ENCODE data around the gene KRT13. TPM values are rescaled to one million over a fixed set of nuclear protein-coding genes. Genes with fewer than 3 reads are reported as not detected.

Gene KRT13
- total and polyA plus RNA-seq, 2 donors (not counting 3 experiments of a cell fraction or from before 2014, with no cell fraction given) = not detected

- no peaks in the 10 kb centered on the region for H3K9me3 ChIP-seq (replicated peaks; ENCODE audit: control insufficient read depth, insufficient read depth, low read length)
- no TSS peak for BruUV-seq (replicated peaks)
- DNase-seq (ENCODE audit: low read depth, low spot score) = no peak
- no peak overlapping the region for H2AFZ ChIP-seq (ENCODE audit: low read depth, low read length)
- peaks cover 11% of the 10 kb centered on the region for H3K4me1 ChIP-seq (ENCODE audit: control insufficient read depth, extremely low read depth, insufficient read depth, low read length)
- FAIRE-seq = no peak
- no peaks in the 10 kb centered on the region for H3K27me3 ChIP-seq (ENCODE audit: control insufficient read depth in 2 of 2, insufficient read depth in 2 of 2, low read length in 2 of 2)
- intact Hi-C loops (cut with micrococcal nuclease) = no loop called here
- H3K79me2 ChIP-seq (ENCODE audit: control insufficient read depth, insufficient read depth, low read length) = no peaks in the 10 kb centered on the region
- CTCF ChIA-PET = interaction anchor here (1.2 to 4.1 kb wide), 2 partner anchors 32 to 149 kb away, joined by 4 to 24 read pairs; no protein-coding TSS in a partner anchor
- H3K4me2 ChIP-seq (ENCODE audit: insufficient read depth, low read length) = no peak overlapping the region
- no peak for TF ChIP-seq CTCF (IDR thresholded peaks at IDR 0.05; ENCODE audit: extremely low read depth in 1 of 2, insufficient read depth in 1 of 2, low read depth in 1 of 2, low read length in 2 of 2)
- no peak for TF ChIP-seq POLR2A (IDR thresholded peaks at IDR 0.05; ENCODE audit: low read depth, low read length)
- no peak for TF ChIP-seq MYC (IDR thresholded peaks at IDR 0.05; ENCODE audit: low read depth, low read length)
- TF ChIP-seq JUN (IDR thresholded peaks at IDR 0.05; ENCODE audit: borderline replicate concordance, insufficient read depth, insufficient read length, low read depth) = no peak
- no peaks in the 10 kb centered on the region for H3K36me3 ChIP-seq (ENCODE audit: control insufficient read depth in 2 of 2, extremely low read depth in 1 of 2, insufficient read depth in 2 of 2, low read length in 2 of 2)
- no peak overlapping the region for H3K27ac ChIP-seq (ENCODE audit: insufficient read depth, low read depth, low read length)
- no peak overlapping the region for H3K9ac ChIP-seq (replicated peaks; ENCODE audit: extremely low read depth, insufficient read depth, low read length)
- H3K9me1 ChIP-seq (replicated peaks; ENCODE audit: control insufficient read depth, extremely low read depth, insufficient read depth, low read length) = no peaks in the 10 kb centered on the region
- H3K4me3 ChIP-seq (replicated peaks in 1 of 3; ENCODE audit: insufficient read depth in 1 of 3, low read depth in 1 of 3, low read length in 3 of 3) = no peak overlapping the region
- dilution Hi-C loops (cut with MboI; ENCODE audit: extremely low pct_ligation_motif_present, low sequenced_read_pairs) = no loop called here
- POLR2A ChIA-PET = interaction anchor here (0.5 kb wide), 1 partner anchor 16 kb away, joined by 7 read pairs; no protein-coding TSS in a partner anchor
- no peaks in the 10 kb centered on the region for H4K20me1 ChIP-seq (replicated peaks; ENCODE audit: control insufficient read depth, extremely low read depth, insufficient read depth, low read length)
Observed at GRCh38 chr17:41516830-41517283, 11.4 kb upstream of the KRT13 start.

GRCh38 chr17:41516147-41516829 is 10.9 kb upstream of the KRT13 start:
- Histone ChIP-seq H3K9me3 (replicated peaks; ENCODE audit: control insufficient read depth, insufficient read depth, low read length) (no peaks in the 10 kb centered on the region), H4K20me1 (replicated peaks; ENCODE audit: control insufficient read depth, extremely low read depth, insufficient read depth, low read length) (no peaks in the 10 kb centered on the region), H3K9me1 (replicated peaks; ENCODE audit: control insufficient read depth, extremely low read depth, insufficient read depth, low read length) (no peaks in the 10 kb centered on the region), H3K36me3 (ENCODE audit: control insufficient read depth in 2 of 2, extremely low read depth in 1 of 2, insufficient read depth in 2 of 2, low read length in 2 of 2) (no peaks in the 10 kb centered on the region), H3K4me2 (ENCODE audit: insufficient read depth, low read length) (no peak overlapping the region), H3K79me2 (ENCODE audit: control insufficient read depth, insufficient read depth, low read length) (no peaks in the 10 kb centered on the region), H3K4me3 (replicated peaks in 1 of 3; ENCODE audit: insufficient read depth in 1 of 3, low read depth in 1 of 3, low read length in 3 of 3) (no peak overlapping the region), H3K27me3 (ENCODE audit: control insufficient read depth in 2 of 2, insufficient read depth in 2 of 2, low read length in 2 of 2) (no peaks in the 10 kb centered on the region), H3K27ac (ENCODE audit: insufficient read depth, low read depth, low read length) (no peak overlapping the region), H3K4me1 (ENCODE audit: control insufficient read depth, extremely low read depth, insufficient read depth, low read length) (peaks cover 6% of the 10 kb centered on the region), H3K9ac (replicated peaks; ENCODE audit: extremely low read depth, insufficient read depth, low read length) (no peak overlapping the region), H2AFZ (ENCODE audit: low read depth, low read length) (no peak overlapping the region)
- ChIA-PET POLR2A (no interaction called here), CTCF (interaction anchor here (0.7 to 4.1 kb wide), 3 partner anchors 15 to 33 kb away, joined by 4 to 24 read pairs (median 4); no protein-coding TSS in a partner anchor)
- no peak for DNase-seq (ENCODE audit: low read depth, low spot score)
- no peak for FAIRE-seq
- dilution Hi-C loops (cut with MboI; ENCODE audit: extremely low pct_ligation_motif_present, low sequenced_read_pairs) = no loop called here
- no peak for TF ChIP-seq POLR2A (IDR thresholded peaks at IDR 0.05; ENCODE audit: low read depth, low read length)
- TF ChIP-seq MYC (IDR thresholded peaks at IDR 0.05; ENCODE audit: low read depth, low read length) = no peak
- no peak for TF ChIP-seq CTCF (IDR thresholded peaks at IDR 0.05; ENCODE audit: extremely low read depth in 1 of 2, insufficient read depth in 1 of 2, low read depth in 1 of 2, low read length in 2 of 2)
- TF ChIP-seq POLR2AphosphoS5 (IDR thresholded peaks at IDR 0.05; ENCODE audit: insufficient read depth, low read depth, low read length) = no peak
- no peak for TF ChIP-seq FOS (IDR thresholded peaks at IDR 0.05; ENCODE audit: borderline replicate concordance, insufficient read depth, low read length)
- no peak for TF ChIP-seq EZH2 (IDR thresholded peaks at IDR 0.05; ENCODE audit: borderline replicate concordance, low read depth, low read length, severe bottlenecking)
- TF ChIP-seq MAX (IDR thresholded peaks at IDR 0.05; ENCODE audit: insufficient read depth, insufficient read length) = no peak
- TF ChIP-seq GATA2 (IDR thresholded peaks at IDR 0.05; ENCODE audit: insufficient read depth, insufficient read length, low read depth, low read length) = no peak
- TF ChIP-seq JUN (IDR thresholded peaks at IDR 0.05; ENCODE audit: borderline replicate concordance, insufficient read depth, insufficient read length, low read depth) = no peak
- intact Hi-C loops (cut with micrococcal nuclease) = no loop called here
- no TSS peak for BruUV-seq (replicated peaks)
